ENCODE results near the gene SLC29A3. TPM values are rescaled to one million over a fixed set of nuclear protein-coding genes. Genes with fewer than 3 reads are reported as not detected.

Gene SLC29A3
- total and polyA plus RNA-seq, 2 of the 8 experiments (the other 6 are each of a cell fraction or from before 2014, with no cell fraction given) = 14.0 to 24.6 TPM

DNA sequence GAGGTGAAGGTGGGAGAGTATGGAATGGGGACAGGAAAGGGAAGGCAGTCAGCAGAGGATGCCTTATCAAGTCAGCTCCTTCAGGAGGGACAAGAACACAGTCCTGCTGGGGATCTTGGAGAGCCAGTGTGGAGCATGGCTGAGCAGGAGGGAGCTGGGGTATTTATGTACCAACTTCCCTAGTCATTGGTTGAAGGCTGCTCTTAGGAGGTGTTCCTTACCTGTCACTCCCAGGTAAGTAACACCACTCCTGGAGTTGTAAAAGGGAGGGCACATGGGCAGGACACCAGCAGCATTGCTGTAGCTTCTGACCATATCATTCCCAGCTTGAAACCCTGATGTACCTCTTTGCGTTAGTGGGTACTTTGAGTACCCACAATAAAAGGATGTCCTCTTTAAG lies 29.8 kb downstream of the SLC29A3 start (continued):
- TF ChIP-seq PHF8 (conservative IDR thresholded peaks at IDR 0.05; ENCODE audit: low read depth, low read length) = no peak

All from H1 (cell line).